ENCODE results near the gene HJURP.

- TF ChIP-seq CTCF (conservative IDR thresholded peaks at IDR 0.05 in 1 of 2, IDR thresholded peaks at IDR 0.05 in 1 of 2; ENCODE audit: extremely low read depth in 1 of 2, insufficient read depth in 1 of 2, low read depth in 1 of 2, low read length in 2 of 2), result no peak
- no peak for TF ChIP-seq EZH2 (IDR thresholded peaks at IDR 0.05; ENCODE audit: borderline replicate concordance, low read length)
Observed at GRCh38 chr2:233838726-233839446, 15.4 kb downstream of the HJURP start.

Data from mammary epithelial cell (primary cell).